ENCODE measurements around the gene MYO18A.

Gene MYO18A

GRCh38 chr17:29165261-29165660, 14.9 kb downstream of the MYO18A start:
- Mint-ChIP-seq H3K4me1 (ENCODE audit: low read depth) (no peaks in the 10 kb centered on the region), H3K36me3 (ENCODE audit: low read depth) (peaks cover 16% of the 10 kb centered on the region), H3K27ac (no peak overlapping the region), H3K9me3 (no peaks in the 10 kb centered on the region), H3K27me3 (no peaks in the 10 kb centered on the region), H3K4me3 (no peak overlapping the region)
- no peak for DNase-seq

GRCh38 chr17:29163563-29163962, 16.6 kb downstream of the MYO18A start:
- H3K9me3 Mint-ChIP-seq, result no peaks in the 10 kb centered on the region
- H3K27me3 Mint-ChIP-seq, result no peaks in the 10 kb centered on the region
- H3K4me1 Mint-ChIP-seq (ENCODE audit: low read depth), result peaks cover 9% of the 10 kb centered on the region
- H3K4me3 Mint-ChIP-seq, result no peak overlapping the region
- H3K27ac Mint-ChIP-seq, result no peak overlapping the region
- peaks cover 16% of the 10 kb centered on the region for H3K36me3 Mint-ChIP-seq (ENCODE audit: low read depth)
- no peak for DNase-seq

DNA sequence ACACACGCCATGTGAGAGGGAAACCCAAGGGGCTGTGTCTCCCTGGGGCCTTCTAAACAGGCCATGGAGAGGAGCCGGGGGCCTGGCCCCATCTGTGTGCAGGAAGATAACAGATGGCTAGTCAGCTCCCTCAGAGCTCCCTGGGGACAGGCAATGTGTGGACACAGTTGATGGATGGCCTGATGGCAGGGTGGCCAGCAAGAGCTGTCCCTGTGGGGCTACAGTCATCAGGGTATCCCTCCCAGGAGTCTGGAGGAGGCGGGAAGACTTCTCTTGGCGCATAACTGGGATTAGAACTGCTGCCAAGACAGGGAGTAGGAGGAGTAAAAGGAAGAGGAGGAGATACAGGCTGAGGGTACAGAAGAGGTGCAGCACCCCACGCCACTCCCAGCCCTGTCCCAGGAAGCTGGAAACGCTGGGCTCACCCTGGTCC, 17.3 kb downstream of the MYO18A start:
- H3K4me3 Mint-ChIP-seq, result no peak overlapping the region
- H3K9me3 Mint-ChIP-seq, result no peaks in the 10 kb centered on the region
- H3K4me1 Mint-ChIP-seq (ENCODE audit: low read depth), result peaks cover 9% of the 10 kb centered on the region
- H3K27ac Mint-ChIP-seq, result no peak overlapping the region
- H3K27me3 Mint-ChIP-seq, result no peaks in the 10 kb centered on the region
- H3K36me3 Mint-ChIP-seq (ENCODE audit: low read depth), result peaks cover 16% of the 10 kb centered on the region
- no peak for DNase-seq

GRCh38 chr17:29162082-29162908, 17.9 kb downstream of the MYO18A start:
- Mint-ChIP-seq H3K9me3 (no peaks in the 10 kb centered on the region), H3K4me3 (no peak overlapping the region), H3K36me3 (ENCODE audit: low read depth) (peaks cover 16% of the 10 kb centered on the region), H3K27me3 (no peaks in the 10 kb centered on the region), H3K27ac (no peak overlapping the region), H3K4me1 (ENCODE audit: low read depth) (peaks cover 9% of the 10 kb centered on the region)
- peak; percentile 11 for DNase-seq

DNA sequence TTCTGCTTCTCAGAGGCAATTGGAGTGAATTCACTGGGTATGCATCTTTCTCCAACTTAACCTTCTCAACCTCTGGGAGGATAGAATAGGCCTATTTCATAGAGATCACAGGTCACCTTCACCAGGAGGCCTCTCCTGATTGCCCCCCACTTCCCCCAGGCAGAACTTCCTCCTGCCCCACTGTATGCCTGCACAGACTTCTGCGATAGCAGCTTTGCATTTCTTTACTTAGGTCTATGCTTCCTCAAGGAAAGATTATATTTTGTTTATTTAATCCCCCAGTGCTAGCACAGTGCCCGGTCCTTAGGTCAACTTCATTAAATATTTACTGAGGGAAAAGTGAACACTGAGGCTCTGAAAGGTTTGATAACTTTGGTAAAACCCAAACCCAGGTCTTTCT, 19.9 kb downstream of the MYO18A start:
- Mint-ChIP-seq H3K4me3 (no peak overlapping the region), H3K4me1 (ENCODE audit: low read depth) (peaks cover 25% of the 10 kb centered on the region), H3K9me3 (no peaks in the 10 kb centered on the region), H3K27me3 (no peaks in the 10 kb centered on the region), H3K36me3 (ENCODE audit: low read depth) (peaks cover 2% of the 10 kb centered on the region), H3K27ac (no peak overlapping the region)
- DNase-seq, result no peak

DNA sequence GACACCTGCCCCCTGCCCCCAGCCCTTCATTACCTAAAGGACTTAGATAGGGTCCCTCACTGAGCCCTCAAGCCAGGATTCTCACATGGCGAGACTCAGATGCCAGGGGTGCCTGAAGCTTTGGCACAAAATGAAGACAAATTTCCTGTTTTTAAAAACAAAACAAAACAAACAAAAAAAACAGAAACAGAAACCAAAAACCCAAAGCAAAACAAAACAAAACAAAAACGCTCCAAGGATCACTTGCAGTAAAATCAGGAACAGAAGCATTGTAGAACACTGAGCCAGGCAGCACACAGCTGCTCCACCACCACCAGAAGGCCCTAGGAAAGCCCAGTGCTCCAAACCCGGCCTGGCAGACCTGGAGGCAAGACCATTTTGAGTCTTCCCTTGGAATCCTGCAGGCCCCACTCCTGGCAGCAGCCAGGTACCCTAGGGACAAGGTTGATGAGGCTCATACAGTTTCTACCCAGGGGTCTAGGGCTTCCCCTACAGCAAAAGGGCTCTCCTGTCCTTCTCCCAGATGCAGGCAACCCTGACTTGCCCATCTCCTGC, 20.8 kb downstream of the MYO18A start:
- peaks cover 33% of the 10 kb centered on the region for H3K4me1 Mint-ChIP-seq (ENCODE audit: low read depth)
- H3K36me3 Mint-ChIP-seq (ENCODE audit: low read depth), result no peaks in the 10 kb centered on the region
- H3K27ac Mint-ChIP-seq, result no peak overlapping the region
- no peak for DNase-seq
- H3K9me3 Mint-ChIP-seq, result no peaks in the 10 kb centered on the region
- H3K4me3 Mint-ChIP-seq, result no peak overlapping the region
- no peaks in the 10 kb centered on the region for H3K27me3 Mint-ChIP-seq

DNA sequence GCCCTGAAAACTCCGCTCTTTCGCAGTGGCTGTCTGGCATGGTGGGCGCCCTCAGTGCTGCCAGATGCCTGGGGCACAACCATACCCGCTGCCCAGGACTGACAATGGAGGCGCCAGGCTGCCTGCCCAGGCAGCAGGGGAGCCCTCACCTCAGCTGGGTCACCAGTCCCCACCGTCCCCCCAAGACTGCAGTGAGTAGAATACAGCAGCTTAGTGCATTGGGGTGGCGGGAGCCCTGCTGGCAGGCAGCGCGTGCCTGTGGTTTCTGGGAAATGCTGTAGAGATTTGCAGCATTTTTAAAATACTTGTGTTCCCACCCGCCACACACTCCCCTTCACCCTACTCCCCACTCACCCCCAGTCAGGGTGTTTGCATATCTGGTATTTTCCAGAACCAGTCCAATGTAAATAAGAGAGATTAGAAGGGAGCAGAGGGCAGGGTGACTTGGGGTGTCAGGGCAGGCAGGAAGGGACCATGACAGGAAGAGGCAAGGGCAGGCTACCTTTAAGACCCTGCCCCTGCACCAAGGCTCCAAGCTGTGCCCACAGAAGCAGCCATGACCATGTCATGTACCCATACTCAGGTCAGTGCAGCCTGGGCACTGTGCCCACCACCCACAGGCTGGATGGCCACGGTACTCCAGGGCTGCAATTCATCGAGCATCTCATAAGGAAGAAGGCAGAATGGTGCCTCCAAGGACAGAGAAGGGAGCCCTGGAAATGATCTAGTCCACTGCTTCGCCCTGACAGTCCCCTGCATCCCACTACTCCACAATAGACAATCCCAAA, 21.5 kb downstream of the MYO18A start:
- Mint-ChIP-seq H3K9me3 (no peaks in the 10 kb centered on the region), H3K4me1 (ENCODE audit: low read depth) (peaks cover 40% of the 10 kb centered on the region), H3K36me3 (ENCODE audit: low read depth) (no peaks in the 10 kb centered on the region), H3K4me3 (no peak overlapping the region), H3K27me3 (no peaks in the 10 kb centered on the region), H3K27ac (no peak overlapping the region)
- no peak for DNase-seq

DNA sequence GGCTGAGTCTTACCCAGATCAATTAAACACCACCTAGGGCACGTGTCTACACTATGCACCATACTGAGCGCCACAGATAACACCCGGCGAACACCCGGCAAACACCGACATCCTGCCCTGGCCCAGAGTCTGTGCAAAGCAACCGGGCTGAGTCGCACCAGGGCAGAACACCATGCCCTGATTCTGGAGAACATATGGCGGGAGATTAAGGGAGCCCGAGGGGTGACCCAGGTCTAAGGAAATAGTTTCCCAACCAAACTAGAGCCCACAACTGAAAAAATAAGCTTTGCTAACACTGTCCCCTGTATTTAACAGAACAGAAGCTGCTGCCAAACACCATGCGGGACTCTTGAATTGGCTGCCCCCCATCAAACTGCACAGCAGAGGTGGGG, 22.1 kb downstream of the MYO18A start:
- DNase-seq, result no peak
- H3K36me3 Mint-ChIP-seq (ENCODE audit: low read depth), result no peaks in the 10 kb centered on the region
- H3K4me3 Mint-ChIP-seq, result no peak overlapping the region
- no peaks in the 10 kb centered on the region for H3K27me3 Mint-ChIP-seq
- H3K4me1 Mint-ChIP-seq (ENCODE audit: low read depth), result peaks cover 41% of the 10 kb centered on the region
- H3K9me3 Mint-ChIP-seq, result no peaks in the 10 kb centered on the region
- H3K27ac Mint-ChIP-seq, result no peak overlapping the region

GRCh38 chr17:29157310-29157709, 22.9 kb downstream of the MYO18A start:
- Mint-ChIP-seq H3K27me3 (no peaks in the 10 kb centered on the region), H3K4me1 (ENCODE audit: low read depth) (peaks cover 41% of the 10 kb centered on the region)

DNA sequence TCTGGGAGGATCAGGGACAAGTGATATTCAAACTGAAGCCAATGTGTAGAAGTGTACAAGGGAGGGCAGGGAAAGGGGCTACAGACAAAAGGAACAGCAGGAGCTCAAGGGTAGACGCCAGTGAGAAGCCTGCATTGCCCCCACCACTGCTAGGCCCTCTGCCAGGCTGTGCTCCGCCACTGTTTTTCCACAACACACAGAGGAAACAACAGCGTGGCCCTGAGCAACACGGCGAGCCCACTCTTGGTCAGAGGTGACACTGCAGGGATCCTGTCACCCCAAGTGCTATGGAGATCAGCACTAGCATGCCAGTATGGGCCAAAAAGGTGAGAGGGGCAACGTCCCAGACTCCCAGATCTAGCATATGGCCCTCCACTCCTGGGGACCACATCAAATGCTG, 23.4 kb downstream of the MYO18A start:
- Mint-ChIP-seq H3K27ac (peak overlapping the region; percentile 94), H3K36me3 (ENCODE audit: low read depth) (no peaks in the 10 kb centered on the region), H3K9me3 (no peaks in the 10 kb centered on the region), H3K4me1 (ENCODE audit: low read depth) (peaks cover 41% of the 10 kb centered on the region), H3K27me3 (no peaks in the 10 kb centered on the region), H3K4me3 (no peak overlapping the region)
- DNase-seq, result no peak

More at GRCh38 chr17:29157310-29157709, 22.9 kb downstream of the MYO18A start:
- no peak overlapping the region for H3K4me3 Mint-ChIP-seq
- no peak for DNase-seq
- H3K9me3 Mint-ChIP-seq, result no peaks in the 10 kb centered on the region
- H3K36me3 Mint-ChIP-seq (ENCODE audit: low read depth), result no peaks in the 10 kb centered on the region
- H3K27ac Mint-ChIP-seq, result peak overlapping the region; percentile 59

DNA sequence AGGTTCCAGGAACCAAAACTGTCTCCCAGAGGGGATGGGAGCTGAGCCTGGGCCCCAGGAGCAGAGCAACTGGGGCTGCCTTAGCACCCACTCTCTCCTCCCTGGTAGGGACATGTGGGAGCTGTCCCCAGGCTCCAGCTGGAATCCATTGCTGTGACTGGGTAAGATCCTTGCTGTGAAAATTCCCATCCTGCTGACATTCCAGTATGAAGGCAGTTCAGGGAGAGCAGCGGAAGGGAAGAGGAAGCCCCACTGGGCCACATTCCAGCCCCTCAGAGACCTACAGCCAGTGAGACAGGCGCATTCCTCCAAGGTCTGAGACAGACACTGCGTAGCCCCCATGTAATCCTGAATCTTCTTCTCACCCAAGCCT, 24.2 kb downstream of the MYO18A start:
- Mint-ChIP-seq H3K4me3 (peak overlapping the region; percentile 63), H3K36me3 (ENCODE audit: low read depth) (no peaks in the 10 kb centered on the region), H3K4me1 (ENCODE audit: low read depth) (peaks cover 41% of the 10 kb centered on the region), H3K27ac (peak overlapping the region; percentile 94), H3K27me3 (no peaks in the 10 kb centered on the region), H3K9me3 (no peaks in the 10 kb centered on the region)
- DNase-seq, result no peak

DNA sequence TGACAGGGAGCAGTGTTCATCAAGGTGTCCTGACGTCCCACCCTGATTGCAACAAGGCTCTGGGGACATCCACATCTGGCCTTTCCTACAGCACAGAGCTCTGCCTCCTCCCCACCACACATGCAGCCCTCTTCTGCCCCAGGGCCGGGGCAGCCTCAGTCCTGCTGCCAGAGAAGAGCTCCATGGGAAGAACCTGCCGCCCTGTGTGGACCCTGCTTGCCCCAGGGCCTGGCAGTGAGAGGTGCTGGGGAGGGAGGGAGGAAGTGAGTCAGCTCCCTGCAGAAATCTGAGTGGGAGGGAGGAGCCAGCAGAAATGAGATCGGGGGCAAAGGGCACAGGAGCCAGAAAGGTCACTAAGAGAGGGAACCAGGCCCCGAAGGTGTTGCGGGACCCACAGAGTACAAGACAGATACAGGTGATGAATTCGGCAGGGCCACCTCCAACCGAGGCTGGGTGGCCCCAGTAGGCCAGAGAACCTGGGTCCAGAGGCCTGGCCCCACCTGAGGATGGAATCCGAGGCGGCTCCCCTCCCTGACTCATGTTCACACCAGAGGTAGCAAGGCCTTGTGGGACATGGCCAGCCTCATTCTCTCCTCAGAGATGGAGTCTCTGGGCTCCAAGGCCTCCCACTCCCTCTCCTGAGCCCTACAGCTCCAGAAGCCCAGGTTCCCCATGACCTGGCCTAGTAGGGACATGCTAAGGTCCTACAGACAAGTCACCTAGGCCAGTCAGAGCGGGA, 24.8 kb downstream of the MYO18A start:
- H3K36me3 Mint-ChIP-seq (ENCODE audit: low read depth), result no peaks in the 10 kb centered on the region
- H3K27me3 Mint-ChIP-seq, result no peaks in the 10 kb centered on the region
- peak; percentile 79 for DNase-seq
- H3K4me3 Mint-ChIP-seq, result peak overlapping the region; percentile 63
- peak overlapping the region; percentile 94 for H3K27ac Mint-ChIP-seq
- H3K4me1 Mint-ChIP-seq (ENCODE audit: low read depth), result peaks cover 41% of the 10 kb centered on the region
- no peaks in the 10 kb centered on the region for H3K9me3 Mint-ChIP-seq

DNA sequence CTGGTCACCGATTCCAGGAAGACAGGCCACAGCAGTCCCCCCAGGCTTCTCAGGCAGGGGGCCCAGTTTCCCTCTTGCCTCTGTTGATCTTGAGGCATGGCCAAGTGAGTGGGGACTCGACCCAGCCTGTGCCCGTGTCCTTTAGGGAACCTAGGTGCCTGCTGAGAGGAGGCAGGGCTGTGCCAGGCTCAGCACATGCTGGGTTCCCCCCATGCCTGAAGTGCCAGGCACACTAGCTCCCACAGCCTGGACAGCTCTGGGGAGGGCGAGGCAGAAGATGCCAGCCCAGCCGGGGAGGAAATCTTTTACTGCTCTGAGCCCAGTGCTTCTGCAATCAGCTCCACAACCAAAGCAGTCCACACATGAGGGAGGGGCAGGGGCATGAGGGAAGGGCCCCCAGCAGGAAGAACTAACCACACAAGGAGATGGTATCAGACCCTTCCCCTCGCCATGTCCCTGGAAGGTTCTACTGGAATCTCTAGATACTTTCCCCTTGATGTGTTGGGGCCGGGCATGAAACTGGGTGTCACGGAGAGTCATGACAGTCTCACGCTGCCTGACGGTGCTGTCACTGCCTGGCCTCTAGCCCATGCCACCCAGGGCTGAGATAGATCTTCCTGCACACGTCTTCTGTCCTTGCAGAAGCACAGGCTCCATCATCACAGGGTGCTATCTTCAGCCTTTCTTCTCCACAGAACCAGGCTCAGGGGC, 25.5 kb downstream of the MYO18A start:
- no peaks in the 10 kb centered on the region for H3K27me3 Mint-ChIP-seq
- H3K9me3 Mint-ChIP-seq, result no peaks in the 10 kb centered on the region
- no peaks in the 10 kb centered on the region for H3K36me3 Mint-ChIP-seq (ENCODE audit: low read depth)
- peak overlapping the region; percentile 94 for H3K27ac Mint-ChIP-seq
- peak overlapping the region; percentile 63 for H3K4me3 Mint-ChIP-seq
- no peak for DNase-seq
- H3K4me1 Mint-ChIP-seq (ENCODE audit: low read depth), result peaks cover 44% of the 10 kb centered on the region

GRCh38 chr17:29151567-29151966, 28.6 kb downstream of the MYO18A start:
- H3K4me3 Mint-ChIP-seq, result no peak overlapping the region
- no peak overlapping the region for H3K27ac Mint-ChIP-seq
- DNase-seq, result no peak
- H3K4me1 Mint-ChIP-seq (ENCODE audit: low read depth), result peaks cover 56% of the 10 kb centered on the region
- H3K9me3 Mint-ChIP-seq, result no peaks in the 10 kb centered on the region
- H3K36me3 Mint-ChIP-seq (ENCODE audit: low read depth), result no peaks in the 10 kb centered on the region
- no peaks in the 10 kb centered on the region for H3K27me3 Mint-ChIP-seq

Data from activated T-cell treated with anti-CD3 and anti-CD28 coated beads, Interleukin-2, amount 50 U/mL, for 24 hours (primary cell).